ENCODE data around the gene UGT1A8.

UGT1A8 gene

GRCh38 chr2:233684640-233685039 is 67.2 kb downstream of the UGT1A8 start:
- Histone ChIP-seq H3K9ac (ENCODE audit: low read length) (no peak overlapping the region), H3F3A (ENCODE audit: insufficient read depth) (no peaks in the 10 kb centered on the region), H4K20me1 (ENCODE audit: low read depth, low read length) (no peaks in the 10 kb centered on the region), H3K27ac (ENCODE audit: low read depth, low read length) (no peak overlapping the region), H3K9me3 (ENCODE audit: insufficient read depth, low read length) (no peaks in the 10 kb centered on the region), H3K36me3 (ENCODE audit: low read length) (no peaks in the 10 kb centered on the region), H3K4me3 (ENCODE audit: insufficient read depth, low read length, poor library complexity, severe bottlenecking) (no peak overlapping the region), H3K79me2 (ENCODE audit: insufficient read depth, low read length) (no peaks in the 10 kb centered on the region), H2AFZ (ENCODE audit: low read depth, low read length, severe bottlenecking) (no peak overlapping the region), H3K9me2 (replicated peaks; ENCODE audit: insufficient read depth, low read length) (no peaks in the 10 kb centered on the region), H3K4me2 (ENCODE audit: low read depth, low read length, poor library complexity, severe bottlenecking) (no peak overlapping the region), H3K27me3 (ENCODE audit: low read length) (no peaks in the 10 kb centered on the region)
- TF ChIP-seq EZH2phosphoT487 (conservative IDR thresholded peaks at IDR 0.05; ENCODE audit: low read length) (no peak), CTCF (IDR thresholded peaks at IDR 0.05; ENCODE audit: insufficient read depth, low read length, poor library complexity, severe bottlenecking) (no peak)

GRCh38 chr2:233686928-233687327 is 69.5 kb downstream of the UGT1A8 start:
- no peak overlapping the region for H2AFZ ChIP-seq (ENCODE audit: low read depth, low read length, severe bottlenecking)
- no peaks in the 10 kb centered on the region for H4K20me1 ChIP-seq (ENCODE audit: low read depth, low read length)
- H3K9me3 ChIP-seq (ENCODE audit: insufficient read depth, low read length) = no peaks in the 10 kb centered on the region
- H3K36me3 ChIP-seq (ENCODE audit: low read length) = no peaks in the 10 kb centered on the region
- no peak overlapping the region for H3K4me3 ChIP-seq (ENCODE audit: insufficient read depth, low read length, poor library complexity, severe bottlenecking)
- H3K27ac ChIP-seq (ENCODE audit: low read depth, low read length) = no peak overlapping the region
- H3K4me2 ChIP-seq (ENCODE audit: low read depth, low read length, poor library complexity, severe bottlenecking) = no peak overlapping the region
- no peaks in the 10 kb centered on the region for H3K9me2 ChIP-seq (replicated peaks; ENCODE audit: insufficient read depth, low read length)
- no peaks in the 10 kb centered on the region for H3K79me2 ChIP-seq (ENCODE audit: insufficient read depth, low read length)
- no peaks in the 10 kb centered on the region for H3K27me3 ChIP-seq (ENCODE audit: low read length)
- TF ChIP-seq EZH2phosphoT487 (conservative IDR thresholded peaks at IDR 0.05; ENCODE audit: low read length) = no peak
- no peak for TF ChIP-seq CTCF (IDR thresholded peaks at IDR 0.05; ENCODE audit: insufficient read depth, low read length, poor library complexity, severe bottlenecking)
- no peak overlapping the region for H3K9ac ChIP-seq (ENCODE audit: low read length)
- no peaks in the 10 kb centered on the region for H3F3A ChIP-seq (ENCODE audit: insufficient read depth)

GRCh38 chr2:233688341-233688740 is 70.9 kb downstream of the UGT1A8 start:
- Histone ChIP-seq H3K9me3 (ENCODE audit: insufficient read depth, low read length) (no peaks in the 10 kb centered on the region), H3K27ac (ENCODE audit: low read depth, low read length) (no peak overlapping the region), H4K20me1 (ENCODE audit: low read depth, low read length) (no peaks in the 10 kb centered on the region), H3K79me2 (ENCODE audit: insufficient read depth, low read length) (no peaks in the 10 kb centered on the region), H3K27me3 (ENCODE audit: low read length) (no peaks in the 10 kb centered on the region), H3F3A (ENCODE audit: insufficient read depth) (no peaks in the 10 kb centered on the region), H3K36me3 (ENCODE audit: low read length) (no peaks in the 10 kb centered on the region), H3K9ac (ENCODE audit: low read length) (no peak overlapping the region), H2AFZ (ENCODE audit: low read depth, low read length, severe bottlenecking) (no peak overlapping the region), H3K9me2 (replicated peaks; ENCODE audit: insufficient read depth, low read length) (no peaks in the 10 kb centered on the region), H3K4me2 (ENCODE audit: low read depth, low read length, poor library complexity, severe bottlenecking) (no peak overlapping the region), H3K4me3 (ENCODE audit: insufficient read depth, low read length, poor library complexity, severe bottlenecking) (no peak overlapping the region)
- TF ChIP-seq CTCF (IDR thresholded peaks at IDR 0.05; ENCODE audit: insufficient read depth, low read length, poor library complexity, severe bottlenecking) (no peak), EZH2phosphoT487 (conservative IDR thresholded peaks at IDR 0.05; ENCODE audit: low read length) (no peak)

Measured in SU-DHL-6 (cell line).